ENCODE measurements around the gene GSC2.

The GSC2 gene

GRCh38 chr22:19182472-19183157 is 32.5 kb upstream of the GSC2 start:
- H3K9me2 ChIP-seq (replicated peaks; ENCODE audit: control insufficient read depth, low read length): no peaks in the 10 kb centered on the region
- H3K4me1 ChIP-seq (ENCODE audit: control insufficient read depth, low read length): peaks cover 23% of the 10 kb centered on the region
- no peaks in the 10 kb centered on the region for H3F3A ChIP-seq (ENCODE audit: control insufficient read depth, insufficient read depth)
- no peak overlapping the region for H3K4me3 ChIP-seq (ENCODE audit: low read length)
- H4K20me1 ChIP-seq (ENCODE audit: control insufficient read depth, insufficient read depth, low read depth, low read length): no peaks in the 10 kb centered on the region
- H3K27me3 ChIP-seq (ENCODE audit: control insufficient read depth, low read length): no peaks in the 10 kb centered on the region; the same call in 1 of the 2 replicates
- no peak overlapping the region for H3K4me2 ChIP-seq (ENCODE audit: low read length)
- no peak overlapping the region for H3K27ac ChIP-seq (ENCODE audit: low read depth, low read length)
- H3K79me2 ChIP-seq (ENCODE audit: control insufficient read depth, low read length): peaks cover 7% of the 10 kb centered on the region
- no peaks in the 10 kb centered on the region for H3K9me3 ChIP-seq (ENCODE audit: control insufficient read depth, insufficient read depth, low read length)
- TF ChIP-seq CTCF (IDR thresholded peaks at IDR 0.05; ENCODE audit: low read depth, low read length, poor library complexity, severe bottlenecking) (no peak), EZH2phosphoT487 (IDR thresholded peaks at IDR 0.05; ENCODE audit: borderline replicate concordance, low read length) (no peak)
- H3K36me3 ChIP-seq (ENCODE audit: control insufficient read depth, low read length): peaks cover 1% of the 10 kb centered on the region; the same call in 1 of the 2 replicates

GRCh38 chr22:19181786-19182471 is 31.8 kb upstream of the GSC2 start:
- TF ChIP-seq CTCF (IDR thresholded peaks at IDR 0.05; ENCODE audit: low read depth, low read length, poor library complexity, severe bottlenecking) (no peak), EZH2phosphoT487 (IDR thresholded peaks at IDR 0.05; ENCODE audit: borderline replicate concordance, low read length) (no peak)

GRCh38 chr22:19180740-19181410 is 30.8 kb upstream of the GSC2 start:
- peaks cover 18% of the 10 kb centered on the region for H3K36me3 ChIP-seq (ENCODE audit: control insufficient read depth, low read length)
- H3K9me2 ChIP-seq (replicated peaks; ENCODE audit: control insufficient read depth, low read length): no peaks in the 10 kb centered on the region
- H3K27ac ChIP-seq (ENCODE audit: low read depth, low read length): no peak overlapping the region
- no peaks in the 10 kb centered on the region for H3F3A ChIP-seq (ENCODE audit: control insufficient read depth, insufficient read depth)
- no peak overlapping the region for H3K4me3 ChIP-seq (ENCODE audit: low read length)
- H3K27me3 ChIP-seq (ENCODE audit: control insufficient read depth, low read length): no peaks in the 10 kb centered on the region; the same call in 1 of the 2 replicates
- H3K79me2 ChIP-seq (ENCODE audit: control insufficient read depth, low read length): peaks cover 25% of the 10 kb centered on the region
- H3K4me1 ChIP-seq (ENCODE audit: control insufficient read depth, low read length): peaks cover 33% of the 10 kb centered on the region
- no peaks in the 10 kb centered on the region for H3K9me3 ChIP-seq (ENCODE audit: control insufficient read depth, insufficient read depth, low read length)
- TF ChIP-seq EZH2phosphoT487 (IDR thresholded peaks at IDR 0.05; ENCODE audit: borderline replicate concordance, low read length) (no peak), CTCF (IDR thresholded peaks at IDR 0.05; ENCODE audit: low read depth, low read length, poor library complexity, severe bottlenecking) (no peak)
- H3K4me2 ChIP-seq (ENCODE audit: low read length): no peak overlapping the region
- no peaks in the 10 kb centered on the region for H4K20me1 ChIP-seq (ENCODE audit: control insufficient read depth, insufficient read depth, low read depth, low read length)

More at GRCh38 chr22:19181786-19182471, 31.8 kb upstream of the GSC2 start:
- no peak overlapping the region for H3K4me2 ChIP-seq (ENCODE audit: low read length)
- no peak overlapping the region for H3K27ac ChIP-seq (ENCODE audit: low read depth, low read length)
- H3K79me2 ChIP-seq (ENCODE audit: control insufficient read depth, low read length): peaks cover 14% of the 10 kb centered on the region
- peaks cover 8% of the 10 kb centered on the region for H3K36me3 ChIP-seq (ENCODE audit: control insufficient read depth, low read length)
- peaks cover 30% of the 10 kb centered on the region for H3K4me1 ChIP-seq (ENCODE audit: control insufficient read depth, low read length)
- H3F3A ChIP-seq (ENCODE audit: control insufficient read depth, insufficient read depth): no peaks in the 10 kb centered on the region
- no peak overlapping the region for H3K4me3 ChIP-seq (ENCODE audit: low read length)
- H4K20me1 ChIP-seq (ENCODE audit: control insufficient read depth, insufficient read depth, low read depth, low read length): no peaks in the 10 kb centered on the region
- H3K9me3 ChIP-seq (ENCODE audit: control insufficient read depth, insufficient read depth, low read length): no peaks in the 10 kb centered on the region
- H3K9me2 ChIP-seq (replicated peaks; ENCODE audit: control insufficient read depth, low read length): no peaks in the 10 kb centered on the region
- H3K27me3 ChIP-seq (ENCODE audit: control insufficient read depth, low read length): no peaks in the 10 kb centered on the region; the same call in 1 of the 2 replicates

Measured in DOHH2 (cell line).